Measurements from ENCODE around the gene PREPL.
"Not testable (repeated sequence)": the region's sequence is repeated elsewhere in the genome, so short reads cannot be mapped to it uniquely, and the experiment has no call there.

The PREPL gene

GRCh38 chr2:44361330-44362206 is at the start of gene PREPL, which contains the start of gene CAMKMT:
TSS of gene PREPL (minus strand) at chr2:44361494. CDS start at chr2:44346342, 15,152 bp downstream.
TSS of gene CAMKMT (plus strand) at chr2:44361947.
- DNase-seq (ENCODE audit: low read depth), result peak; percentile 94

GRCh38 chr2:44398243-44398897 is 37.1 kb upstream of the PREPL start:
- no peak for DNase-seq (ENCODE audit: low read depth)

- no peak for DNase-seq (ENCODE audit: low read depth)
These were observed 36.3 kb upstream of the PREPL start for GRCh38 chr2:44397447-44398175.

GRCh38 chr2:44392338-44392943 is 31.1 kb upstream of the PREPL start:
- DNase-seq (ENCODE audit: low read depth), result no peak

- DNase-seq (ENCODE audit: low read depth), result no peak
These were observed 28.6 kb upstream of the PREPL start for GRCh38 chr2:44389895-44390294.

GRCh38 chr2:44388877-44389276 is 27.6 kb upstream of the PREPL start:
- DNase-seq (ENCODE audit: low read depth), result no peak

- not testable (repeated sequence) for DNase-seq (ENCODE audit: low read depth)
These were observed 23.9 kb upstream of the PREPL start for GRCh38 chr2:44385226-44385625.

- DNase-seq (ENCODE audit: low read depth), result no peak
These were observed 16.2 kb upstream of the PREPL start for GRCh38 chr2:44377486-44377885.

- DNase-seq (ENCODE audit: low read depth), result no peak
These were observed 11.0 kb upstream of the PREPL start for GRCh38 chr2:44372246-44372645.

- DNase-seq (ENCODE audit: low read depth), result no peak
These were observed 10.2 kb upstream of the PREPL start for GRCh38 chr2:44371445-44371844.

- DNase-seq (ENCODE audit: low read depth), result no peak
These were observed 8.1 kb upstream of the PREPL start for GRCh38 chr2:44369392-44369791.

GRCh38 chr2:44367591-44367990 is 6.3 kb upstream of the PREPL start:
- DNase-seq (ENCODE audit: low read depth), result no peak

- no peak for DNase-seq (ENCODE audit: low read depth)
These were observed 3.3 kb upstream of the PREPL start for GRCh38 chr2:44364604-44365003.

GRCh38 chr2:44362207-44363015 is 1.1 kb upstream of the PREPL start:
- DNase-seq (ENCODE audit: low read depth), result peak; percentile 23

- DNase-seq (ENCODE audit: low read depth), result peak; percentile 7
These were observed 455 bp downstream of the PREPL start for GRCh38 chr2:44360749-44361329.

- DNase-seq (ENCODE audit: low read depth), result peak; percentile 19
These were observed 2.8 kb downstream of the PREPL start for GRCh38 chr2:44358503-44358902.

GRCh38 chr2:44354761-44355160 is 6.5 kb downstream of the PREPL start:
- DNase-seq (ENCODE audit: low read depth), result no peak

- DNase-seq (ENCODE audit: low read depth), result no peak
These were observed 8.8 kb downstream of the PREPL start for GRCh38 chr2:44352510-44352909.

GRCh38 chr2:44351676-44352075 is 9.6 kb downstream of the PREPL start:
- no peak for DNase-seq (ENCODE audit: low read depth)

- DNase-seq (ENCODE audit: low read depth), result no peak
These were observed 10.2 kb downstream of the PREPL start for GRCh38 chr2:44351088-44351487.

GRCh38 chr2:44349506-44349905 is 11.8 kb downstream of the PREPL start:
- no peak for DNase-seq (ENCODE audit: low read depth)

All from activated T-cell treated with anti-CD3 and anti-CD28 coated beads for 48 hours (primary cell).